ENCODE data around the gene CDC6.
A peak's percentile ranks its signal among the peaks of the same experiment; 100 is the strongest.

DNA sequence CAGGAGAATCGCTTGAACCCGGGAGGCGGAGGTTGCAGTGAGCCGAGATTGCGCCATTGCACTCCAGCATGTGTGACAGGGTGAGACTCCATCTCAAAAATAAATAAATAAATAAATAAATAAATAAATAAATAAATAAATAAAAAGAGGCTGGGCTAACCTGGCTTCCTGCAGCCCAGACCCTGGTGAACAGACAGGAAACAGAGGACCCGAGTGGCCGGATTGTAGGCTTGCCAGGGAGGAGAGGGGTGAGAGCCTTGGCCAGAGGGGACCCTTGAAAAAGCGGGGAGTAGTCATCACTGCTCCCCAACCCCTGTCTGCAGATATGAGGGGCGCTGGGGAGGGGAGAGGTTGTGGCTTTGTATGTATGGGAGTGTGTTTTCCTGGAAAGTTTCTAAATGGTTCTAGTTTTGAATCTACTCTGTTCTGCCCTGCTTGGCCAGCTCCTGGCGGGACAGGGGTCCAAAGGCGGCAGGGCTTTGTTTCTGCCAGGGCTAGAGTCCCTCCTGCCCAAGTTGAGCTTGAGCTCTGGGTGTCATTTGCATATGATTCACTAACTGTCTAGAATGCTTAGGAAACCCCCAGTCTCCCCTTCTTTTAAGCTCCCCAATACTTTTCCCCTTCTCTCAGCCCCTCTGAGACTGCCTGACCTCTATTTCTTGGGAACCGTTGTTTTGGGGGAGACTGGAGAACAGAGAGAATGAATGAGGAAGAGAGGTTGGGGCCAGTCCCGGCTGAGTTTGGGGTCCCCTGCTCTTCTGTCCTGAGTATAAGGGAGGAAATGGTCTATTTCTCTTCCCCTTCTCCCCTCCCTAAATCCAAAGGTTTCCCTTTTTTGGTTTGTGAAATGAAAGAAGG lies 37.7 kb downstream of the CDC6 start:
- TF ChIP-seq POLR2AphosphoS5 (IDR thresholded peaks at IDR 0.05; ENCODE audit: low read depth, low read length) = peak; percentile 56; the same call in 1 of the 2 replicates
- peak; percentile 49; the same call in 1 of the 2 replicates for TF ChIP-seq POLR2A (IDR thresholded peaks at IDR 0.05; ENCODE audit: low read depth, low read length)
